ENCODE results near the gene ATP6V1B1.

ATP6V1B1 gene

DNA sequence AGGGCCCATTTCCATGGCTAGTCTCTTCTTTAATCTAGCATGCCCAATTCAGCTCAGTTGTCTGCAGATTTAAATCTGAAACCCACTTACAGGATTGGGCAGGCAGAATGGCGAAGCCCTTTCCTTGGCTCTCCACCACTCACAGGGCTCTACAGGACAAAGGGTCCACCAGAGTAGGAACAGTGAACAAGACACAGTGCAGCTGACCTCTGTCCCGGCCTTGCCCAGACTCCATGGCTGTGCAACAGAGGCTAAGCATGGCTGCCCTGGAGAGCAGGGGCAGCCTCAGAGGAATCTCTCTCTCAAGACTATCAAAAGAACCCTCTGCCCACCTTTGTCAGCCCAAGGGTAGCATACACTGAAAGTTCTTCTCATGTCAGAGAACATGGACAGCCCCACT, 9.7 kb upstream of the ATP6V1B1 start:
- Histone ChIP-seq H3K4me2 (peak overlapping the region; percentile 40), H3K36me3 (no peaks in the 10 kb centered on the region), H3K4me1 (peaks cover 41% of the 10 kb centered on the region), H3K27ac (no peak overlapping the region), H4K20me1 (no peaks in the 10 kb centered on the region), H3K9me3 (no peaks in the 10 kb centered on the region), H3K4me3 (no peak overlapping the region), H3K9ac (no peak overlapping the region), H3K27me3 (no peaks in the 10 kb centered on the region)
- TF ChIP-seq Cebpa-rat (IDR thresholded peaks at IDR 0.05), result no peak

DNA sequence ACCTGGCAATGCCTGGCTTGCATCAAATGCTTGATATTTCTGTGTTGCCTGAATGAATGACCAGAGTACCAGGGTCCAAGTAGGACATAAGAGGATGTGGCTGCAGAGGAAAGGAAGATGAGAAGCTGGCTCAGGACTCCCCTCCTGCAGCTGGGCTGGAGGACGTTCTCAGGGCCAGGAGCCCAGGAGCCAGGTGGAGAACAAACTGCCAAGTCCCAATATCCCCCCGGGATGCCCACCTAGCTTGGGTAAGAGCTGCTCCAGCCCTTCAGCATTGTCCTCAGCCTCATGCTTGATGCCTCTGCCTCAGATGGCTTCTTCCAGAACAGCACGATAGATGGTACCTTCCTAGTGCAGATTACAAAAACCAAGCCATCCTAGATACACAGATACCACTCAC, 8.6 kb upstream of the ATP6V1B1 start:
- TF ChIP-seq Cebpa-rat (IDR thresholded peaks at IDR 0.05), result no peak
- H3K4me3 ChIP-seq, result no peak overlapping the region
- no peak overlapping the region for H3K27ac ChIP-seq
- no peaks in the 10 kb centered on the region for H3K27me3 ChIP-seq
- H3K4me2 ChIP-seq, result no peak overlapping the region
- no peaks in the 10 kb centered on the region for H4K20me1 ChIP-seq
- no peaks in the 10 kb centered on the region for H3K9me3 ChIP-seq
- no peaks in the 10 kb centered on the region for H3K36me3 ChIP-seq
- H3K4me1 ChIP-seq, result peaks cover 52% of the 10 kb centered on the region
- H3K9ac ChIP-seq, result no peak overlapping the region

DNA sequence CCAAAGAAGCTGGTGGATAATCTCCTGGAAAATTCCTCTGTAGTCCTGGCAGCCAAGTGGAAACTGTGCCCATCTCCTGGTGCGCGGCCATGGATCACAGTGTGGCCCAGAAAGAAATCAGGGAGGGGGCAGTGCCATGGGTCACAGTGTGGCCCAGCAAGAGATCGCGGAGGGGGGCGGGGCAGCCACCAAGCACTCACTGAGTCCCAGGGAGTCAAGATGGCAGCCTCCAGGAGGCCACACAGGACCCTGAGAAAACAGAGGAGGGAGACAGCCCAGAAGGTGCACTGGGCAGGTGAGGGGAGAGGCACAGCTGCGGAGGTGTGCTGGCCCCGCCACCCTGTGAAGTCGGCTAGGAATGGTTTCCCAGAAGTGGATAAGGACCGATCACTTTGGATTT, 8.1 kb upstream of the ATP6V1B1 start:
- H3K27ac ChIP-seq, result no peak overlapping the region
- H3K36me3 ChIP-seq, result no peaks in the 10 kb centered on the region
- peaks cover 55% of the 10 kb centered on the region for H3K4me1 ChIP-seq
- no peak overlapping the region for H3K4me2 ChIP-seq
- no peaks in the 10 kb centered on the region for H4K20me1 ChIP-seq
- no peak overlapping the region for H3K9ac ChIP-seq
- no peak overlapping the region for H3K4me3 ChIP-seq
- no peak for TF ChIP-seq Cebpa-rat (IDR thresholded peaks at IDR 0.05)
- no peaks in the 10 kb centered on the region for H3K9me3 ChIP-seq
- H3K27me3 ChIP-seq, result no peaks in the 10 kb centered on the region

- TF ChIP-seq Cebpa-rat (IDR thresholded peaks at IDR 0.05), result no peak
- H3K9ac ChIP-seq, result no peak overlapping the region
- no peaks in the 10 kb centered on the region for H3K27me3 ChIP-seq
- H3K4me2 ChIP-seq, result peak overlapping the region; percentile 31
- H3K4me3 ChIP-seq, result no peak overlapping the region
- H4K20me1 ChIP-seq, result no peaks in the 10 kb centered on the region
- no peaks in the 10 kb centered on the region for H3K36me3 ChIP-seq
- peaks cover 62% of the 10 kb centered on the region for H3K4me1 ChIP-seq
- no peak overlapping the region for H3K27ac ChIP-seq
- H3K9me3 ChIP-seq, result no peaks in the 10 kb centered on the region
Measured at GRCh38 chr2:70928366-70928765, 7.3 kb upstream of the ATP6V1B1 start.

DNA sequence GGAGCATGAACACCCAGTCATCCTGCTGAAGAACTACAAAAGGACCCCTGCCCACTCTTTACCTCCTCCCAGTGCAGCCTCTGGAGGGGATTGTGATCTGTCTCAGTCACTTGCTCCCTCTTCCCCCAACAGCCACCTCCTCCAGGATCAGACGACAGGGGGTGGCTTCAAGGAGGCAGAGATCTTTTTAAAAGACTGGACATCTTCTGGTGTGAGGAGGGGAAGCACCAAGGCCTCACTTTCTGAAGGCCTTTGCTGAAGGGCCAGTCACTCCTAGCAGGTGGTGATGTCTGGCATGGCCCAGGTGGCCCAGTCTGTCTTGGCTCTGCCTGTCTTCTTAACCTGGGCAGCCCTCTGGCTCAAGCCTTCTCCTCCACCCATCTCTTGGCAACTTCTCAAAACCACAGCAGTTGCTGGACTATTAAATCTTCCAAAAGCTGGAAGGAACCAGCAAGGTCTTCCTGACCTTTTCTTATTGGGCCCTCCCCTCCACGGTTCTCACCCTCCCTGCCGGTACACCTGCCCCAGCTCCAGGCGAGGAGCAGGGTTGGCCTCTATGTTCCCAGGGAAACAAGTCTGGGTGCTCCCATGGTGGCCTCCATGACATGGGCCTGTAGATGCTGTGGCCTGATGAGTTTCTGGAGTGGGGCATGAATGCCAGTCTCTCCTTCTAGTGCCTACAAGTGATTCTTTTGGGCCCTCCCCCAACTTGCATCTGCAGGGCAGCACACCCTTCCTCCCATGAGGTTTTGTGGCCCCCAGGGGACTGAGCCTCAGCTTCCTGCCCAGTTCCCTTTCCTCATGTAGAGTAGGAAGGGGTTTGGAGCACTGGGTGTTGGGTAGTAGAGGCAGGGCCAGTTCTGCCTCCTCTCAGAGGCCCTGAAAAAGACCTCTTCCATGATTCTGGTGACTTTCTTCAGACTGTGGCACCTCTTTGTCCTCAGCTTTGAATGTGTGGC, 5.0 kb upstream of the ATP6V1B1 start:
- no peak overlapping the region; the same call in 1 of the 2 replicates for H3K9ac ChIP-seq
- H3K4me3 ChIP-seq, result peak overlapping the region; percentile 15; the same call in 1 of the 2 replicates
- H3K9me3 ChIP-seq, result no peaks in the 10 kb centered on the region
- no peaks in the 10 kb centered on the region for H4K20me1 ChIP-seq
- H3K27me3 ChIP-seq, result no peaks in the 10 kb centered on the region
- peak overlapping the region; percentile 69 for H3K27ac ChIP-seq
- TF ChIP-seq Cebpa-rat (IDR thresholded peaks at IDR 0.05), result no peak
- H3K36me3 ChIP-seq, result no peaks in the 10 kb centered on the region
- H3K4me2 ChIP-seq, result peak overlapping the region; percentile 81
- H3K4me1 ChIP-seq, result peaks cover 73% of the 10 kb centered on the region

GRCh38 chr2:70931376-70932000, 4.2 kb upstream of the ATP6V1B1 start:
- H3K9me3 ChIP-seq, result no peaks in the 10 kb centered on the region
- H3K4me1 ChIP-seq, result peaks cover 64% of the 10 kb centered on the region
- H3K27me3 ChIP-seq, result no peaks in the 10 kb centered on the region
- H3K4me2 ChIP-seq, result peak overlapping the region; percentile 81
- H3K4me3 ChIP-seq, result no peak overlapping the region
- no peak overlapping the region for H3K9ac ChIP-seq
- no peak for TF ChIP-seq Cebpa-rat (IDR thresholded peaks at IDR 0.05)
- peak overlapping the region; percentile 69 for H3K27ac ChIP-seq
- H3K36me3 ChIP-seq, result no peaks in the 10 kb centered on the region
- H4K20me1 ChIP-seq, result no peaks in the 10 kb centered on the region

DNA sequence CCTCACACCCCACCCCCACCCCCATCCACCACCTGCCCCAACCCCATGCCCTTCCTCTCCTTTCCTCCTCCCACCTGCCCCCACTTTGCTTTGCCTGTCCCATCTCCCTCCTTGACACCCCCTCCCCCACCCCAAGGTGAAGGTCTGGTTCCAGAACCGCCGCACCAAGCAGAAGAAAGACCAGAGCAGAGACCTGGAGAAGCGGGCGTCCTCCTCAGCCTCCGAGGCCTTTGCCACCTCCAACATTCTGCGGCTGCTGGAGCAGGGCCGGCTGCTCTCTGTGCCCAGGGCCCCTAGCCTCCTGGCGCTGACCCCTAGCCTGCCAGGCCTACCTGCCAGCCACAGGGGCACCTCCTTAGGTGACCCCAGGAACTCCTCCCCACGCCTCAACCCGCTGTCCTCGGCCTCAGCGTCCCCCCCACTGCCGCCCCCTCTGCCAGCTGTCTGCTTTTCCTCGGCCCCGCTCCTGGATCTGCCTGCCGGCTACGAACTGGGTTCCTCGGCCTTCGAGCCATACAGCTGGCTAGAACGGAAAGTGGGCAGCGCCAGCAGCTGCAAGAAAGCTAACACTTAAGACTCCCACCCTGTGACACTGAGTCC, 3.0 kb upstream of the ATP6V1B1 start:
- Histone ChIP-seq H3K27ac (no peak overlapping the region), H3K36me3 (no peaks in the 10 kb centered on the region), H4K20me1 (no peaks in the 10 kb centered on the region), H3K4me1 (peaks cover 63% of the 10 kb centered on the region), H3K4me2 (no peak overlapping the region), H3K9me3 (no peaks in the 10 kb centered on the region), H3K27me3 (no peaks in the 10 kb centered on the region), H3K9ac (no peak overlapping the region), H3K4me3 (no peak overlapping the region)
- TF ChIP-seq Cebpa-rat (IDR thresholded peaks at IDR 0.05), result no peak

DNA sequence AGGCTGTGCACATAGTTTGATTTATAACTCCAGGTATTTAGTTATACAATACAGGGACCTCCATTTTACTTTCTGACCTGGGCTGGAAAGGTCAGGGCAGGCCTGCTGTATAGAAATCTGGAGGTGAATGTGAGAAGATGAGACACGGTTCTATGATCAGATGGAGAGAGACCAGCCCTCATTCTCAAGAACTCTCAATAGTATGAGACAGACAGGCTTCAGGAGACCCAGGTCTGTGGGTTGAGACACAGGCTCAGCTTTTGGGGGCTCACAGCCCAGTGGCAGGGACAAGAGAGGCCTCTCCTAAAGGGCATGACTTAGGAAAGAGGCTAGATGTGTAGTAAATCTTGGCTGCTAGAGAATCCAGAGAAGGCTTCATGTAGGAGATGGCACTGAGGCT, 719 bp upstream of the ATP6V1B1 start:
- Histone ChIP-seq H3K9ac (no peak overlapping the region), H3K36me3 (no peaks in the 10 kb centered on the region), H3K9me3 (no peaks in the 10 kb centered on the region), H3K4me1 (peaks cover 46% of the 10 kb centered on the region), H3K4me3 (no peak overlapping the region), H4K20me1 (no peaks in the 10 kb centered on the region), H3K27me3 (no peaks in the 10 kb centered on the region), H3K27ac (no peak overlapping the region), H3K4me2 (no peak overlapping the region)
- TF ChIP-seq Cebpa-rat (IDR thresholded peaks at IDR 0.05), result no peak

GRCh38 chr2:70936165-70936978, 672 bp downstream of the ATP6V1B1 start:
- H3K4me1 ChIP-seq, result peaks cover 32% of the 10 kb centered on the region
- no peak overlapping the region for H3K9ac ChIP-seq
- no peak overlapping the region for H3K27ac ChIP-seq
- TF ChIP-seq Cebpa-rat (IDR thresholded peaks at IDR 0.05), result no peak
- H3K4me3 ChIP-seq, result no peak overlapping the region
- no peak overlapping the region for H3K4me2 ChIP-seq
- H3K27me3 ChIP-seq, result no peaks in the 10 kb centered on the region
- H3K9me3 ChIP-seq, result no peaks in the 10 kb centered on the region
- H4K20me1 ChIP-seq, result no peaks in the 10 kb centered on the region
- no peaks in the 10 kb centered on the region for H3K36me3 ChIP-seq
